PC-3 (cell line): Measurements from ENCODE around the gene ZAR1.

Source experiments
- CTCF ChIP-seq: fragments of 300-600 bp; sonication (generic); conservative IDR thresholded peaks from 2 replicates; pipeline ENCODE4 v1.5.1; 2017; ENCODE audit warnings: antibody characterized with exemption, low read depth, mild to moderate bottlenecking, low read length
- EZH2 ChIP-seq: fragments of 300-600 bp; sonication (generic); IDR thresholded peaks from one replicate; pipeline ENCODE4 v1.6.1; 2017; ENCODE audit warnings: antibody characterized with exemption, mild to moderate bottlenecking, low read length; ENCODE audit not compliant: unreplicated experiment
- EZH2phosphoT487 ChIP-seq: fragments of 300-600 bp; sonication (generic); IDR thresholded peaks from 2 replicates; pipeline ENCODE4 v1.6.1; 2018; ENCODE audit warnings: mild to moderate bottlenecking, antibody characterized with exemption, low read length, borderline replicate concordance

GRCh38 chr4:48506716-48507115, 16.7 kb downstream of the ZAR1 start:
- TF ChIP-seq CTCF, result no peak
- no peak for TF ChIP-seq EZH2phosphoT487
- no peak for TF ChIP-seq EZH2
